ENCODE measurements around the gene RNF126. TPM values are rescaled to one million over a fixed set of nuclear protein-coding genes. Genes with fewer than 3 reads are reported as not detected.
"Not testable (repeated sequence)": the region's sequence is repeated elsewhere in the genome, so short reads cannot be mapped to it uniquely, and the experiment has no call there.

The RNF126 gene
- total RNA-seq, 1 donor from 2014 or later = 19.7 TPM

DNA sequence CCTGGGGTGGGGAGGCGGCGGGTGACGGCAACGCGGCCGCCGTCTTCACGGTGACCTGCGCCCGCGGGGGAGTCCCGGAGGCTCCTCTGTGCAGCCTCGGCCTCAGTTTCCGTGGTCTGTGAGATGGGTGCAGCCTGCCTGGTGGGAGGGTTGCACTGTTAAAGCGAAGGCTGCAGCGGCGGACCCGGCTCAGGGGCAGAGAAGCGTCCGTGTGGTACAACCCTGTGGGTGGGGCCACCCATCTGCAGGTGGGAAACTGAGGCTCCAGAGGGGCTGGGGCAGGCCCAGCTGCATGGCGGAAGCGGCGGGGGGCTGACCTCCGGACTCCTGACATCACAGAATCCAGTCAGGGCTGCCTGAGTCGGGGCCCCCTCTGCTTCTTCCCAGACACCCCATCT is 22.9 kb downstream of the RNF126 start:
- no peak for DNase-seq (ENCODE audit: missing footprints)
- no peak for ATAC-seq

DNA sequence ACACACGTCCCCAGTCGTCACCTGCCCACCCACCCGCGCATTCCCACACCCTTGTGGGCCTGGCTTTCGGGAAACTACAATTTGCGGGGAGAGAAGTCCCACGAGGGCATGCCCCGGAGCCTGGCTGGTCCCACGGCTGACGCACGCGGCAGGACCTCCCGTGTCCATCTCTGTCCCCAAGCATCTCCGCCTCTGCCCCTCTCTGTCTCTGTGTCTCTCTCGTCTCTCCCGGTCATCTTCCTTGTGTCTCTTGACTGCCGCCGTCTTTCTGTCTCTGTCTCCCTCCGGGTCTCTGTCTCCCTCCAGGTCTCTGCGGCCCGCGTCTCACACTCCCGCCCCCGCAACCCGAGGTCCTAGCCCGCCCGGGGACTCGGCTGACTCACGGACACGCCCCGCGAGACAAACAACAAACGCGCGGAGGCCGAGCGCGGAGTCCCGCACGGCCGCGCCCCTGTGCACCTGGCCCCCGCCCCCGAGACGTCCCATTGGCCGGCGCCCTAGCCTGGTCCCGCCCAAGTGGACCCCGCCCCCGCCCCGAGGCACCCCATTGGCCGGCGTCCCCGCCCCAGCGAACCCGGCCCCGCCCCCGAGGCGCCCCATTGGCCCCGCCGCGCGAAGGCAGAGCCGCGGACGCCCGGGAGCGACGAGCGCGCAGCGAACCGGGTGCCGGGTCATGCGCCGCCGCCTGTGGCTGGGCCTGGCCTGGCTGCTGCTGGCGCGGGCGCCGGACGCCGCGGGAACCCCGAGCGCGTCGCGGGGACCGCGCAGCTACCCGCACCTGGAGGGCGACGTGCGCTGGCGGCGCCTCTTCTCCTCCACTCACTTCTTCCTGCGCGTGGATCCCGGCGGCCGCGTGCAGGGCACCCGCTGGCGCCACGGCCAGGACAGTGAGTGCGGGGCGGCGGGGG is 23.5 kb downstream of the RNF126 start, which contains the start of gene FGF22:
TSS of gene FGF22 (plus strand) at position 627 of the 908 bp plus-strand sequence. CDS start at position 674, 47 bp downstream.
- DNase-seq (ENCODE audit: missing footprints) (peak; percentile 96), ATAC-seq (peak; percentile 95)
- intact Hi-C loops (cut with DNase I) = no loop called here

More for the DNA sequence above, 22.9 kb downstream of the RNF126 start:
- intact Hi-C loops (cut with DNase I) = no loop called here

DNA sequence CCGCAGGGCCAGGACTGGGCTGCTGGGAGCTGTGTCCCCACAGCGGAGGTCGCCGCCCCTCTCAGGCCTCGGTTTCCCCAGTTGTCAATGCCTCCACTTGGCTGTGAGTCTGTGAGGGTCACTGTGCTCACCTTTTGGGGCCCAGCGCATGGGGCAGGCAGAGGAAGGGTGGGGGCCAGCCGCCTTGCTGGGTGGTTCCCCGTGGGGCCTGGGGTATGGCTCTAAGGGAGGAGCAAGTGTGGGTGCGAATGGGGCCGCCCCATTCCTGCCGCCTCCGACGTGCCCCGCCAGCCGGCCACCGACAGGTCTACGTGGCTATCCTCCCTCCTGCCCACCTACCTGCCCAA is 24.1 kb downstream of the RNF126 start:
- DNase-seq (ENCODE audit: missing footprints) (no peak), ATAC-seq (no peak)
- intact Hi-C loops (cut with DNase I) = no loop called here

DNA sequence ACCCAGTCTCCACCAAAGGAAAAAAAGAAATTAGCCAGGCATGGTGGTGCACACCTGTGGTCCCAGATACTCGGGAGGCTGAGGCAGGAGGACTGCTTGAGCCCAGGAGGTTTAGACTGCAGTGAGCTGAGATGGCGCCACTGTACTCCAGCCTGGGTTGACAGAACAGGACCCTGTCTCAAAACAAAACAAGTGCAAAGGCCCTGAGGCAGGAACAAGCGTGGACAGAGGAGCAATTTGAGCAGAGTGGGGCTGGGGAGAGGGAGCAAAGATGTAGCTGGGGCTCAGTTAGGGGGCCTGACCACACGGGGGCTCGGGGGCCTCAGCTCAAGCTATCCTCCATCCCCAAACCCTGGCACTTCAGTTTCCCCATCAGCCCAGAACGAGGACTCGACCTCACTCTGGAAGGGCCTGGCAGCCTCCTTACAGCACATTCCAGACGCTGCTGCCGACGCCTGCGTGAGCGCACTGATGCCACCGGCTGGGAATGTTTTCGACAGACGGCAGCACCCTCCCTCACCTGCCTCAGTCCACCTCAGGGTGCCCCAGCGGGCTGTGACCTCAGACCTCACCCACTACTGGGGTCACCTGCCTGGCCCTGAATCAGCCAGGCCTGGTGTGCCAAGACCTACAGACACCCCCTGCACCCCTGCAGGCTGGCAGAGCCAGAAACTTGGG is 27.9 kb downstream of the RNF126 start:
- ATAC-seq (no peak), DNase-seq (ENCODE audit: missing footprints) (no peak)
- intact Hi-C loops (cut with DNase I) = loop anchor here (5.0 kb wide), 2 partner anchors 63 to 103 kb away; partner anchors contain the start of genes BSG and CDC34

DNA sequence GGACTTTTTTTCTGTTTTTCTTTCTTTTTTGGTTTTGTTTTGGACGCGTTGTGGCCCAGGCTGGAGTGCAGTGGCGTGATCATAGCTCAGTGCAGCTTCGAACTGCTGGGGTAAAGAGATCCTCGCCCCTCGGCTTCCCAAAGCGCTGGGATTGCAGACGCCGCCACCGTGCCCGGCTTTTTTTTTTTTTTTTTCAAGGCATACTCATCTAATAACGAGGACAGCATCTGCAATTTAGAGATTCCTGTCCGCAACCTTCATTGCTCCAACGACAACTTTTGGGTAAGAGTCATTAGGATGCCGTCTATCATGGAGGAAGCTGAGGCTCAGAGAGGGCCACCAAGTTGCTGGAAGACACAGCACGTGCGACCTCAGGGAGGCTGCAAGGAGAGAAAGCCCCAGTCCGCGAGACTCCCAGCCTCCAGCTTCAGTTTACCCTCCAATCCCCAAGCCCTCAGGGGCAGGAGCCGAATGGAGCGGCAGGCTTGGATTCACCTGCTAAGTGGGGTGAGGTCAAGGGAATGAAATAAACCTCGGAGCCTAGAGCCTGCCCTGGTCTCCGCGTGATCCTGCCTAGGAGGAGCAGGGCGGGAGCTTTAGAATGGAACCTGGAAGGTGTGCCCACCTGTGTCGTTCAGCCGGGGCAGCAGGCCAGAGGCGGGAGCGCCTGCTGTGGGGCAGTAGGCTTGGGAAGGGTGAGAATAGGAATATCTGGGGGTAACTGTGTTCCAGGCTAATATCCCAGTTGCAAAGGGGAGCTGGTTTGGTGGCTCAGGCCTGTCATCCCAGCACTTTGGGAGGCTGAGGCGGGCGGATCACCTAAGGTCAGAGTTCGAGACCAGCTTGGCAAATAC is 29.0 kb downstream of the RNF126 start:
- intact Hi-C loops (cut with DNase I) = loop anchor here (5.0 kb wide), 2 partner anchors 62 to 102 kb away; partner anchors contain the start of genes BSG and CDC34
- DNase-seq (ENCODE audit: missing footprints) (no peak), ATAC-seq (no peak)

DNA sequence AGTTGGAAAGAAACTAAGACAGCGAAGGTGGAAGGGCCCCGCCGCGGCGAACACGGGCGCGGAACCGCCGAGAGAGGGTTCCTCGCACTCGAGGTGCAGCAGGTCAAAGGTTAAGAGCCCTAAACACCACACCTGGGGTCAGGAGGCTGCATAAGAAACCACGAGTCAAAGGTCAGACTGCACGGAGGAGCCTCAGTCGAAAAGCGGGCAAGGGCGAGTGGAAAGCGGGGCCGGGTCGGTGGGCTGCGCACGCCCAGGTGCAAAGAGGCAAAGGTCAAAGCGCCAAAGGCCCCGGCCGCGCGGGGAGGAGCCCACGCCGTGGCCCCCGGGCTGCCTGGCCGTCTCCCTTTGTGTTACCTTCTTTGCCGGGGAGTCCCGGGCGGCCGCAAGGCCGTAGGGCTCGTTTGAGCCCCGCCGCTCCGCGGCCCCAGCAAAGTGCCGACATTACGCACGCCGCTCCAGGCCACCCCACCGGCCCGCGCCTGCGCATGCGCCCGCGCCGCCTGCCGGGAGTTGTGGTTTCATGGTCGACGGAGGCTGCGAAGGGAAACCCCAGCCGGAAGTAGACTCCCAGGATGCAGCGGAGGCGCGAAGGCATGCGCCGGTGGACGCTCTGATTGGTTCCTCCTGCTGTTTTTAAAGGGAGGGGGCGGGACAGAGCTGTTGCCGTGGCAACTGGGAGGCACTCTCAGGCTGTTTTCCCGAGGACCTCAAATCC is 29.8 kb downstream of the RNF126 start, which contains the start of gene POLRMT:
TSS of gene POLRMT (minus strand) at position 470 of the 718 bp plus-strand sequence. CDS start at position 445, 25 bp downstream.
- DNase-seq (ENCODE audit: missing footprints) (peak; percentile 98), ATAC-seq (peak; percentile 98)
- intact Hi-C loops (cut with DNase I) = loop anchor here (5.0 kb wide), 2 partner anchors 61 to 101 kb away; partner anchors contain the start of genes BSG and CDC34

DNA sequence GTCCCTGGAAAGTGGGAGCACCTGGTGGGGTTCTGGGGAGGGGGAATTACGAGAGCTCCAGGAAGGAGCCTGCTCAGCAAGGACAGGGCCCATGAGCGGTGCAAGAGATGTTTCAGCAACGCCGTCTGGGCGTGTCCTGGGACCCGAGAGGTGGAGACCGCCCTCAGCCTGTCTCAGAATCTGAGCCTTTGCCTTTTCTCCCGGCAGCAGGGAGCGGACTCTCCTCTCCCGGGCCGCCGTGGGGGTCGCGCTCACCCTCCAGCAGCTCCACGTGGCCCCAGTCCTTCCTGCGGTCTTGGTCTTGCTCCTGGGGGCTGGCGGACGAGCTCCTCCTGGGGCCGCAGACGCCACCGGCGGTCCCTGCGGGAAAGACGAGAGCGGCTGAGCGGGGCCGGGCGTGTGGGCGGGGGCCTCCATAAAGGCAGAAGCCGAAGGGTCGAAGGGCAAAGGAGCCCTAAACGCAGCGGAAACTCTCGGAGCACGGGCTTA is 30.4 kb downstream of the RNF126 start:
- DNase-seq (ENCODE audit: missing footprints) = no peak
- intact Hi-C loops (cut with DNase I) = loop anchor here (5.0 kb wide), 2 partner anchors 60 to 100 kb away; partner anchors contain the start of genes BSG and CDC34
- ATAC-seq = no peak

DNA sequence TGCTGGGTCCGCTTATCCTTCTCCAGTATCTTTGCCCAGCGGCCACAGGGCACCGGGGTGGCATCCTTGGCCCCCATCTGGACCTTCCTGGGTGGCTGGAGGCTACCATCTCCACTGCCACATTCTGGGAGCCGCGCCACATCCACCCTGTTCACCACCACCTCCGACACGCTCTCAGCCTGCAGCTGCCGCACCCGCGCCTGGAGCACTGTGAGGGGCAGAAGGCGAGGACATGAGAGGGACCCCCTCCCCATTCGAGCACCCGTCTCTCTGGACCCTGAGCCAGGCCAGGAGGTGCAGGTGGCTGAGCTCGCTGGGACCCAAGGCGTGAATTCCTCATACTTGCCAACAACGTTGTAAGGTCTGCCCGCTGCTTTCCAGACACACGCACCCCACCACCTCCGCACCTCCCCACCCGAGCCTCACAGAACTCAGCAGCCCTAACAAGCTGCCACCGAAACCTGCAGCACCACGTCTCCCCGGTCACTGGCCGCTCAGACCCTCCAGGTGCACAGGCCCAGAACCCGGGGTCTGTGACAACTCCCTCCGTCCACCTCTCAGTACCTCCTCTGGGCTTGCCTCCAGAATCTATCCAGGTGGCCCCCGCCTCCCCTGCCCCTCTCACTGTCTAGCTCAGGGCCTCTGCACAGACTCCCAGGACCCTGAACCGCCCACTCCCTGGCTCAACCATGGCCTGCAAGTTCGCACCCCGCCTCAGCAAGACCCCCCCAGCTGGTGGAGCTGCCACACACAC is 32.9 kb downstream of the RNF126 start:
- intact Hi-C loops (cut with DNase I) = loop anchor here (5.0 kb wide), 2 partner anchors 58 to 98 kb away; partner anchors contain the start of genes BSG and CDC34
- DNase-seq (ENCODE audit: missing footprints) (no peak), ATAC-seq (no peak)

DNA sequence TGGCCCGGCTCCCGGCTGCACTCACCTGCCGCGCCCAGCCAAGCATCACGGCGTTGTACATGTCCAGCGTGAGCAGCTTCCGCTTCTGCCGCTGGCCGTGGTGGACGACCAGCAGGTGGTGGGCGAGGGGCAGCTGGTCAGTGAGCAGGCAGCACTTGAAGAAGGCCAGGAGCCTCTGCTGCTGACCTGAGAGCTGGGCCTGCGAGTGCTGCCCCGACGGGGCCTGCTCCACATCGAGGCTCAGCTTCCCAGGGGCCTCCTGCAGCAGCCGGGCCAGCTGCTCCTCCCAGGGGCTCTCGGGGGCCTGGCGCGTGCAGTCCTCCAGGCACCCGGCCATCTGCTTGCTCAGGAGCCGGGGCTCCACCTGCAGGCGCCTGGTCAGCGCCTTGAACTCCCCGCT is 33.5 kb downstream of the RNF126 start:
- DNase-seq (ENCODE audit: missing footprints); ATAC-seq; intact Hi-C loops (cut with DNase I): not testable (repeated sequence)

DNA sequence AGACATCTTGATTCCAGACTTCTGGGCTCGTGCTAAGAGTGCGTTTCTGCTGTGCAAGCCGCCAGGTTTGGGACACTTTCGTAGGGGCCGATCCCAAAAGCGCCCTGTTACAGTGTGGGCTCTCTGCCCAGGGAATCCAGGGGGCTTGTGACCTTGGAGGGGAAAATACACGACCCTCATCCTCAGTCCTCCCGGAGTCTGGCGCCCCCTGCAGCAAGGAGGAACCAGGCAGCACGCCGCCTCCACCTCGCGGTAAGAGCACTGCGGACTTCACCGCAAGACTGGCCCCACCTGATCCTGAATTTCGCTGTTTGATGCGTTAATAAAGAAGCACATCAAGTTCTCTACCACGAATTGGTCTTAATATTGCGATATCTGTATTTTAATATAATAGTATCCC is 34.8 kb downstream of the RNF126 start:
- ATAC-seq (no peak), DNase-seq (ENCODE audit: missing footprints) (no peak)
- intact Hi-C loops (cut with DNase I) = no loop called here

DNA sequence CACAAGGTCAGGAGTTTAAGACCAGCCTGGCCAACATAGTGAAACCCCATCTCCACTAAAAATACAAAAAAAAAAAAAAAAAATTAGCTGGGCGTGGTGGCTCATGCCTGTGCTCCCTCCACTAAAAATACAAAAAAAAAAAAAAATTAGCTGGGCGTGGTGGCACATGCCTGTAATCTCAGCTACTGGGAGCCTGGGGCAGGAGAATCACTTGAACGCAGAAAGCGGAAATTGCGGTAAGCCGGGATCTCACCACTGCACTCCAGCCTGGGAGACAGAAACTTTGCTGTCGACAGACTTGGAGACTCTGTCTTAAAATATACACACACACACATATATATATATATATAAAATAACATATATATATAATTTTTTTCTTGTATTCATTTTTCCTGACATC is 36.4 kb downstream of the RNF126 start:
- intact Hi-C loops (cut with DNase I); ATAC-seq; DNase-seq (ENCODE audit: missing footprints): not testable (repeated sequence)

DNA sequence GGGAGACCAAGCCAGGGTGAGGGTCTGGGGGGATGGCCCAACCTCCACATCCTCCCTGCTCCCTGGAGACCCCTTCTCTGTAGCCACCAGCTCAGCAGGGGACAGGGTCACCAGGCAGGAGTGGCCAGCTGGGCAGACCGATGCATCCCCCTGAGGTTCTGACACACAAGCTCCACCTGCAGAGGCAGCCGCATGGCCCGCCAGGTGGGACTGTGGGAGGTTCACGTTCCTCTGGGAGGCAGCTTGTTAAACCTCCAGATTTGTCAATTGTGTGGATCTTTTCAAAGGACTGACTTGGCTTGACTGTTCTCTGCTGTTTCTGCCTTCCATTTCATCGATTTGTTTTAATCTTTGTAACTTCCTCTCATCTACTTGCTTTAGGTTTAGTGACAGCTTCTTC is 37.8 kb downstream of the RNF126 start:
- ATAC-seq (no peak), DNase-seq (ENCODE audit: missing footprints) (no peak)
- intact Hi-C loops (cut with DNase I) = no loop called here

DNA sequence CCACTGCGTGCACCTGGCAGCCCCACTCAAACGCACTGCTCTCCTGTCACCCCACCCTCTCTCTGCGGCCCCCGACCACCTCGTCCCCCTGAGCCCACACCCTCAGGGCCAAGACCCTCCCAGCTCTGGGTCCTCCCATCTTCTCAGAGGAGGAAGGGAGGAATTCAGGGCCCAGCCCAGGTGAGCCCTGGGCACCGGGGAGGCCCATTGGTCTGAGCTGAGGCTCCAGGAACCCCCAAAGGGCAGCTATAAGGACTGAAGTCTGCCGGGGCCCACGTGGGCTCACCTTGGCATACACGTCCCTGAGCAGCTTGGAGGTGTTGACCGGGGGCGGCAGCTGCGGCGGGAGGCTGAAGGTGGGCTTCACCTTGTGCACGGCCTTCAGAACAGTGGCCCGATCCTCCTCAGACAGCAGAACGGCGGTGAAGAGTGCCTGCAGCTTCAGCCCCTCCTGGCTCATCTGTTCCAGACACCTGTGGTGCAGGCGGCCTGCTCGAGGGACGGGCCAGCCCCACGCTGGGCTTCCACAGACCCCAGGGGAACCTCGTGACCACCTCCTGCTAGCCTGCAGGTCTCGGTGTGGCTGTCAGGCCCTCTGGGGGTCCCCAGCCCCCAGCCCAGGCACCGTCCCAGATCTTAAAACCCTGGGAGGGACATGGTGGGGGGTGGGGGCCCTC is 38.4 kb downstream of the RNF126 start:
- no peak for DNase-seq (ENCODE audit: missing footprints)
- intact Hi-C loops (cut with DNase I) = no loop called here
- no peak for ATAC-seq

DNA sequence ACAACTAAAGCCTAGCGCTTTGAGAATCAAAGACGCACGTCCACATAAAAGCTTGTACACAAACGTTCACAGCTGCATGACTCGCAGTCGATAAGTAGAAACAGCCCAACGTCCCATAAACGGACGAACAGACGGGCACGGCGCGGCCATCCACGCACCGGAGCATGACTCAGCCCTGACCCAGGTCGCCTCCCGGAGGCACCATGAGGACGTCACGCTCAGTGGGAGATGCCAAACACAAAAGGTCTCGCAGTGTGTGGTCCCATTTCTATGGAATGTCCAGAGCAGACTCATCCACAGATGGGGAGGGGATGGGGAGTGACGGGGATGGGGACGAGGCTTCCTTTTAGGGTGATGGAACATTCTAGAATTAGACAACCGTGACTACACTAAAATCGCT is 39.0 kb downstream of the RNF126 start:
- intact Hi-C loops (cut with DNase I) = no loop called here
- no peak for ATAC-seq
- DNase-seq (ENCODE audit: missing footprints) = no peak

DNA sequence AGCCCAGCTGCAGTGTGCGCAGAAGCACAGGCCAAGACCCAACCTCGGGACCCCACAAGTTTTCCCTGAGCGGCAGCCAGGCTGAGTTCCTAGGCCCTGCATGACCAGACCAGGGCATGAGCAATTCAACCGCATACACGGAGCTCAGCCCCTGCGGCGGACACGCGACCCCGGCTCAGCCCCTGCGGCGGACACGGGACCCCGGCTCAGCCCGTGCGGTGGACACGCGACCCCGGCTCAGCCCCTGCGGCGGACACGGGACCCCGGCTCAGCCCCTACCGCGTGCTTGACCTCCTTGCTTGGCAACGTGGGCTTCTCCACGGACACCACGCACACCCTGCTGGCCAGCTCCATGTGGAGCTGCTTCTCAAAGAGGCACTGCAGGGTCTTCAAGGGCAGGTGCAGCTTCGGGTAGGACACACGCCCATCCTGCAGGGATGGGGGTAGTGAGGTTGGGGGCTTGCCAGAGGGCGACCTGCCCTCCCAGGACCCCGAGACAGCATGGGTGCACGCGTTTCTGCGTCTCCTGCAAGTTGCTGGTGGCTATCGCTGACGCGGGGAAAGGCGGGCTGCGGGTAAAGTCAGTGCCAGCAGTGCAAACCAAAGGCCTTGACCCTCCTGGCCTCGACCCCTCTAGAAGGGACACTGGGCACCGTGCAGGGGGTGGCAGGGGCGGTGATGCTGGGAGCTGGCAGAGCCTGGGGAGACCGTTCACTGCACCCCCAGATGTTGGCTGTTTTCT is 39.7 kb downstream of the RNF126 start:
- intact Hi-C loops (cut with DNase I) = no loop called here
- ATAC-seq = no peak
- DNase-seq (ENCODE audit: missing footprints) = no peak

DNA sequence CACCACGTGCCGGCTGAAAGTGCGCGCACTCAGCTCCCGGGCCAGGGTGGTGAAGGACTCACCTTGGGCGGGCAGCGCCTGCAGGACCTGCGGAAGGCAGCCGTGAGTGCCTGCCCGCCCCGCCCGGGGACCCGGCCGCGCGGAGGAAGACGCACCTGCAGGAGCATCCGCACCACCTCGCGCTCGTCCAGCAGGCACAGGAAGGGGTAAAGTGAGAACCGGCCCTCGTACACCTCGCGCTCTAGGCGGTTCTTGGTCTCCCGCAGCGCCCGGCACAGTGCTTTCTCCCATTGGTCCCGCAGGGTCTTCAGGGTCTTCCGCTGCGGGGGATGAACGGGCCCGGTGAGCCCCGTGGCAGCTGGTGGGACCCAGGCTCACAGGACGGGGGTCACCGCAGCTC is 40.3 kb downstream of the RNF126 start:
- intact Hi-C loops (cut with DNase I) = no loop called here
- DNase-seq (ENCODE audit: missing footprints) = no peak
- ATAC-seq = no peak
